ENCODE measurements around the gene NUDT8. TPM values are rescaled to one million over a fixed set of nuclear protein-coding genes. Genes with fewer than 3 reads are reported as not detected.

The NUDT8 gene
- total RNA-seq, 1 experiment from 2014 or later = 25.5 TPM

DNA sequence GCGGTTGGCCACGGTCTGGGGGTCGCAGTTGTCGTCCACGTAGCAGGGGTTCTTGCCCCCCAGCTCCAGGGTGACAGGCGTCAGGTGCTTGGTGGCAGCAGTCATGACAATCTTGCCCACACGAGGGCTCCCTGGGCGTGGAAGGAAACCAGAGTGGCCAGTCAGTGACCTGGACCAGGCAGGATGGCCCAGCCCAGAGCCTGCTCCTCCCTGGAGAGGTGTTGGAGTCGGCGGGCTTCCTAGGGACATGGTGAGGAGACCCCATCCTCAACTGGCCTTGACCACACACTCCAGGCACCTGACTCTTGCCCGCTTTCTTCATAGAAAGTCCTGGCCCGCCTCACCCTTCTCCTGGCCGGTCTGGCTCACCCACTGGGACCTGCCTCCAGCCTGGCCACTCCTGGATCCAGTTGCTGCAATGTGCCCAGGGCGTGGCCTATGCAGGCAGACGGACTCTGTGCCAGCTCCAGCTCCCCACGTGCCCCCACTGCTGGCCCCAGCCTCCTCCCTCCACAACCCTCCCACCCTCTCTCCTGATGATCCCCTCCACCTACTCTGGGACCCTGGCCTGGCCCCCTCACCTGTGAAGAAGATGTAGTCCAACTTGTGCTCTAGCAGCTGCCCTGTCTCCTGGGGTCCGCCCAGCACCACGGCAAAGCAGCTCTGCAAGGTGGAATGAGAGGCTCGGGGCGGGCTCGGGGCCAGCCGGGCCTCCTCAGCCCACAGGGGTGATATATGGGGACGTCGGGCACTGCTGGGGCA is 36.0 kb upstream of the NUDT8 start:
- Histone ChIP-seq H3F3A (ENCODE audit: insufficient read depth, low read depth) (peaks cover 6% of the 10 kb centered on the region; the same call in 1 of the 2 replicates), H3K4me1 (replicated peaks; ENCODE audit: insufficient read depth) (peaks cover 7% of the 10 kb centered on the region; the same call in 1 of the 2 replicates), H3K27ac (no peak overlapping the region), H4K20me1 (ENCODE audit: insufficient read depth) (no peaks in the 10 kb centered on the region), H3K79me2 (ENCODE audit: low read depth) (no peaks in the 10 kb centered on the region), H3K27me3 (ENCODE audit: insufficient read depth, low read depth) (no peaks in the 10 kb centered on the region), H3K36me3 (ENCODE audit: low read depth) (no peaks in the 10 kb centered on the region), H3K9me3 (ENCODE audit: insufficient read depth, low read depth) (no peaks in the 10 kb centered on the region), H2AFZ (no peak overlapping the region), H3K4me3 (no peak overlapping the region), H3K9me2 (ENCODE audit: insufficient read depth) (no peaks in the 10 kb centered on the region), H3K4me2 (peak overlapping the region; percentile 47)
- CTCF ChIA-PET = interaction anchor here (0.5 to 2.3 kb wide), 4 partner anchors 16 to 259 kb away, joined by 3 to 7 read pairs (median 5); no protein-coding TSS in a partner anchor
- no peak for TF ChIP-seq EZH2 (IDR thresholded peaks at IDR 0.05; ENCODE audit: low read depth)
- TF ChIP-seq, protein P1, sequence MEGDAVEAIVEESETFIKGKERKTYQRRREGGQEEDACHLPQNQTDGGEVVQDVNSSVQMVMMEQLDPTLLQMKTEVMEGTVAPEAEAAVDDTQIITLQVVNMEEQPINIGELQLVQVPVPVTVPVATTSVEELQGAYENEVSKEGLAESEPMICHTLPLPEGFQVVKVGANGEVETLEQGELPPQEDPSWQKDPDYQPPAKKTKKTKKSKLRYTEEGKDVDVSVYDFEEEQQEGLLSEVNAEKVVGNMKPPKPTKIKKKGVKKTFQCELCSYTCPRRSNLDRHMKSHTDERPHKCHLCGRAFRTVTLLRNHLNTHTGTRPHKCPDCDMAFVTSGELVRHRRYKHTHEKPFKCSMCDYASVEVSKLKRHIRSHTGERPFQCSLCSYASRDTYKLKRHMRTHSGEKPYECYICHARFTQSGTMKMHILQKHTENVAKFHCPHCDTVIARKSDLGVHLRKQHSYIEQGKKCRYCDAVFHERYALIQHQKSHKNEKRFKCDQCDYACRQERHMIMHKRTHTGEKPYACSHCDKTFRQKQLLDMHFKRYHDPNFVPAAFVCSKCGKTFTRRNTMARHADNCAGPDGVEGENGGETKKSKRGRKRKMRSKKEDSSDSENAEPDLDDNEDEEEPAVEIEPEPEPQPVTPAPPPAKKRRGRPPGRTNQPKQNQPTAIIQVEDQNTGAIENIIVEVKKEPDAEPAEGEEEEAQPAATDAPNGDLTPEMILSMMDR (conservative IDR thresholded peaks at IDR 0.05) = peak; percentile 70
- DNase-seq = peak; percentile 55 to 76
- no TSS peak for BruUV-seq (replicated peaks)
- intact Hi-C loops (cut with micrococcal nuclease; ENCODE audit: unreplicated experiment) = loop anchor here (1.0 to 10.0 kb wide), 3 partner anchors 26 to 129 kb away; no protein-coding TSS in a partner anchor
- POLR2A ChIA-PET (ENCODE audit: unreplicated experiment) = no interaction called here

DNA sequence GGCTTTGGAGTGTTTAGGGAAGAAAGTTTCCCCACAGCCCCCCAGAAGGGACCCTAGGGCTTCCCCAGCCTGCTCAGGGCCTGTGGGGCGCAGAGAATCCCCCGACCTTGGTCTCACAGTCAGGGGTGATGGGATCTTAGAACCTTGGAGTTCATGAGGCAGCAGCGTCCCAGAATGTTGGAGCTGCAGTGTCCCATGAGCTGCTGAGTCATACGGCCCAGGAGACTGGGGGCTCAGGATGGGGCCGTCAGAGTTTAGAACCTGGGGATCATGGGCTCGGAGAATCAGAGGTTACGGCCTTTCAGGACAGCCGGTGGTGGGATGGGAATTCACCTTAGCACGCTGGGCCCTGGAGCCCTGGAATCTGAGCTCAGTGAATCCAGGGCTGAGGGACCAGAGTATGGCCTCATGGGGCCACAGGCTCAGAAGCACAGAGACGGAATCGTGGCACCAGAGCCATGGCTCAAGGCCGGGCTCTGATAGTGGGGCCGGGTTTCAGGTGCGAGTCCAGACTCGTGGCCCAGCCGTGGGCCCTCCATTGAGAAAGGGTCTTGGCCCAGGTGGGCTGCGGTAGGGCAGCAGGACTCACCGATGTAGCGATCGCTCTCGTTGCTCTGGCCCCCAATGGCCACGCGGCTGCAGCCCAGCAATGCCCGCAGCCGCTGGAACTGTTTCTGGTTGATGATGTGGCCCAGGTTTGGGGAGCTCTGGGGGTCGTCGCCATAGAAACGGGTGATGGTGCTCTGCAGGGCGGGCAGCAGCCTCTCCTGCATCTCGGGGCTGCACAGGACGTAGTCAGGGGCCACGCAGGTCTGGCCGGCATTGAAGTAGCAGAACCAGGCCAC is 35.2 kb upstream of the NUDT8 start:
- peaks cover 7% of the 10 kb centered on the region; the same call in 1 of the 2 replicates for H3K4me1 ChIP-seq (replicated peaks; ENCODE audit: insufficient read depth)
- H4K20me1 ChIP-seq (ENCODE audit: insufficient read depth) = no peaks in the 10 kb centered on the region
- no peaks in the 10 kb centered on the region for H3K36me3 ChIP-seq (ENCODE audit: low read depth)
- no peaks in the 10 kb centered on the region for H3K79me2 ChIP-seq (ENCODE audit: low read depth)
- no peak overlapping the region for H3K4me2 ChIP-seq
- ChIA-PET POLR2A (ENCODE audit: unreplicated experiment) (no interaction called here), CTCF (interaction anchor here (0.6 to 2.3 kb wide), 2 partner anchors 20 to 26 kb away, joined by 7 read pairs; no protein-coding TSS in a partner anchor)
- no peak for TF ChIP-seq EZH2 (IDR thresholded peaks at IDR 0.05; ENCODE audit: low read depth)
- TF ChIP-seq, protein P1 (conservative IDR thresholded peaks at IDR 0.05) = no peak
- H3K4me3 ChIP-seq = no peak overlapping the region
- no peak overlapping the region for H2AFZ ChIP-seq
- H3F3A ChIP-seq (ENCODE audit: insufficient read depth, low read depth) = 0 out of 2 replicates have a peak, but pooled peaks cover 6% of the 10 kb centered on the region
- no peaks in the 10 kb centered on the region for H3K9me3 ChIP-seq (ENCODE audit: insufficient read depth, low read depth)
- intact Hi-C loops (cut with micrococcal nuclease; ENCODE audit: unreplicated experiment) = loop anchor here (1.0 to 10.0 kb wide), 3 partner anchors 26 to 130 kb away; no protein-coding TSS in a partner anchor
- H3K9me2 ChIP-seq (ENCODE audit: insufficient read depth) = no peaks in the 10 kb centered on the region
- H3K27me3 ChIP-seq (ENCODE audit: insufficient read depth, low read depth) = no peaks in the 10 kb centered on the region
- no peak for DNase-seq
- no peak overlapping the region for H3K27ac ChIP-seq
- no TSS peak for BruUV-seq (replicated peaks)

DNA sequence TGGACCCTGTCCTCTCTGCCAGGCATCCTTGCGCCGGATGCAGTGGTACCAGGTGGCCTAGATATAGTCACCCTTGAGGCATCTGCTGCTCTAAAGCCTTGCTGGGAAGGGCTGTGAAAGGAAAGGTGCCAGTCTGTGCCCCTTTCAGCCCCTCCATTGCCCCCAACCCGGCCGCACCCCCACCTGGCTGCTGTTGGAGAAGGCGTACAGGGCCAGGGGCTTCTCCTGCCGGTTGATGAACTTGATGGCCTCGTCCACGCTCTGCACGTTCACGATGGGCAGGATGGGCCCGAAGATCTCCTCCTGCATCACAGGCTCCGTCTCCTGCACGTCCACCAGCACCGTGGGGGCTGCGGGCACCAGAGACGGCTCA is 34.5 kb upstream of the NUDT8 start:
- no peaks in the 10 kb centered on the region for H3K36me3 ChIP-seq (ENCODE audit: low read depth)
- H3F3A ChIP-seq (ENCODE audit: insufficient read depth, low read depth) = peaks cover 5% of the 10 kb centered on the region; the same call in 1 of the 2 replicates
- no peaks in the 10 kb centered on the region for H3K79me2 ChIP-seq (ENCODE audit: low read depth)
- no peak for DNase-seq
- H3K27ac ChIP-seq = no peak overlapping the region
- no peaks in the 10 kb centered on the region for H4K20me1 ChIP-seq (ENCODE audit: insufficient read depth)
- no peak for TF ChIP-seq EZH2 (IDR thresholded peaks at IDR 0.05; ENCODE audit: low read depth)
- TF ChIP-seq, protein P1 (conservative IDR thresholded peaks at IDR 0.05) = no peak
- intact Hi-C loops (cut with micrococcal nuclease; ENCODE audit: unreplicated experiment) = loop anchor here (10.0 kb wide), 1 partner anchor 131 kb away; no protein-coding TSS in a partner anchor
- H3K9me3 ChIP-seq (ENCODE audit: insufficient read depth, low read depth) = no peaks in the 10 kb centered on the region
- BruUV-seq (replicated peaks) = no TSS peak
- POLR2A ChIA-PET (ENCODE audit: unreplicated experiment) = no interaction called here
- CTCF ChIA-PET = interaction anchor here (2.3 kb wide), 1 partner anchor 27 kb away, joined by 7 read pairs; no protein-coding TSS in a partner anchor
- no peak overlapping the region for H3K4me3 ChIP-seq
- H3K4me2 ChIP-seq = no peak overlapping the region
- H2AFZ ChIP-seq = no peak overlapping the region
- H3K4me1 ChIP-seq (replicated peaks; ENCODE audit: insufficient read depth) = peaks cover 7% of the 10 kb centered on the region; the same call in 1 of the 2 replicates
- no peaks in the 10 kb centered on the region for H3K9me2 ChIP-seq (ENCODE audit: insufficient read depth)
- no peaks in the 10 kb centered on the region for H3K27me3 ChIP-seq (ENCODE audit: insufficient read depth, low read depth)

All from PC-9 (cell line).